H1 (cell line): Measurements from ENCODE around the gene CADPS. TPM values are rescaled to one million over a fixed set of nuclear protein-coding genes. Genes with fewer than 3 reads are reported as not detected.
A peak's percentile ranks its signal among the peaks of the same experiment; 100 is the strongest.

ENCODE experiments used
- CTCF ChIA-PET: fragments of 300-600 bp; sonication (Branson Sonifier 250); formaldehyde crosslinking; loops from one replicate; lab custom pipeline; 2021; ENCODE audit not compliant: partially characterized antibody; lab: Charles Lee
- POLR2A ChIA-PET: fragments of 300-600 bp; sonication (Branson Sonifier 250); formaldehyde crosslinking; loops from one replicate; lab custom pipeline; 2021; ENCODE audit warnings: inconsistent platforms; ENCODE audit not compliant: partially characterized antibody; lab: Charles Lee
- DNase-seq, 2 experiments: peaks; one replicate each; pipeline versions ENCODE4 v3.0.0 to v3.0.0-alpha.2; 2010 to 2022; ENCODE audit warnings: low spot score in 2 of 2, low read depth in 1 of 2, mixed read lengths in 1 of 2
- FAIRE-seq: peaks from 2 replicates; lab custom pipeline; 2011; peaks lifted over from hg19 to GRCh38; lab: Jason Lieb, UNC
- H2AFZ ChIP-seq: 2 replicates; pipeline ENCODE4 v1.8.1; 2012; ENCODE audit warnings: low read length, inconsistent platforms
- H2AK5ac ChIP-seq: 2 replicates; pipeline ENCODE4 v1.6.1; 2013; ENCODE audit warnings: low read depth, low read length
- H2BK120ac ChIP-seq: replicated peaks from 2 replicates; pipeline ENCODE3; 2013; ENCODE audit warnings: low read depth, low read length, inconsistent platforms
- H2BK12ac ChIP-seq: 2 replicates; pipeline ENCODE4 v1.6.1; 2013; ENCODE audit warnings: low read depth, low read length
- H2BK15ac ChIP-seq: 2 replicates; pipeline ENCODE4 v1.6.1; 2013; ENCODE audit warnings: low read length
- H2BK20ac ChIP-seq: 2 replicates; pipeline ENCODE4 v1.6.1; 2013; ENCODE audit warnings: low read length
- H2BK5ac ChIP-seq: 2 replicates; pipeline ENCODE4 v1.6.1; 2013; ENCODE audit warnings: low read depth, low read length
- H3K14ac ChIP-seq: 2 replicates; pipeline ENCODE4 v1.6.1; 2013; ENCODE audit warnings: inconsistent platforms; ENCODE audit not compliant: insufficient read length
- H3K18ac ChIP-seq: 2 replicates; pipeline ENCODE4 v1.6.1; 2013; ENCODE audit warnings: low read length; ENCODE audit errors: extremely low read depth
- H3K23ac ChIP-seq: 2 replicates; pipeline ENCODE4 v1.6.1; 2013; ENCODE audit warnings: inconsistent platforms; ENCODE audit not compliant: insufficient read length
- H3K23me2 ChIP-seq: 2 replicates; pipeline ENCODE4 v1.6.1; 2013; ENCODE audit warnings: low read depth, low read length
- H3K27ac ChIP-seq: 2 replicates; pipeline ENCODE4 v1.6.1; 2011; ENCODE audit warnings: low read depth, low read length, inconsistent platforms
- H3K27me3 ChIP-seq, 4 experiments: replicated peaks in 1 of 4; 1 replicate in 1 of 4; 2 replicates in 3 of 4; pipeline versions ENCODE4 v1.6.1 to v1.8.1; 2011 to 2013; ENCODE audit warnings: low read length in 3 of 4, mild to moderate bottlenecking in 3 of 4, inconsistent platforms in 2 of 4, mixed read lengths in 2 of 4, moderate library complexity in 1 of 4; ENCODE audit not compliant: control insufficient read depth in 3 of 4, insufficient read depth in 3 of 4; ENCODE audit errors: extremely low read depth in 1 of 4
- H3K36me3 ChIP-seq, 4 experiments: 2 replicates each; pipeline versions ENCODE4 v1.6.1 to v1.8.1; 2011 to 2013; ENCODE audit warnings: mild to moderate bottlenecking in 4 of 4, low read length in 3 of 4, moderate library complexity in 2 of 4, control low read depth in 1 of 4, inconsistent platforms in 1 of 4; ENCODE audit not compliant: insufficient read depth in 4 of 4, control insufficient read depth in 2 of 4
- H3K4ac ChIP-seq: replicated peaks from 2 replicates; pipeline ENCODE3; 2013; ENCODE audit warnings: low read length, low read depth, mixed read lengths, inconsistent platforms; ENCODE audit not compliant: insufficient read length
- H3K4me1 ChIP-seq, 4 experiments: replicated peaks in 1 of 4; 1 replicate in 1 of 4; 2 replicates in 3 of 4; pipeline versions ENCODE4 v1.6.1 to v1.8.1; 2011 to 2013; ENCODE audit warnings: low read length in 3 of 4, inconsistent platforms in 2 of 4, mixed read lengths in 1 of 4; ENCODE audit not compliant: insufficient read depth in 4 of 4, control insufficient read depth in 3 of 4
- H3K4me2 ChIP-seq, 2 experiments: 2 replicates each; pipeline versions ENCODE4 v1.6.1 to v1.8.1; 2011 to 2013; ENCODE audit warnings: low read depth in 2 of 2, low read length in 2 of 2, control low read depth in 1 of 2, inconsistent platforms in 1 of 2, mild to moderate bottlenecking in 1 of 2; ENCODE audit not compliant: insufficient read depth in 1 of 2
- H3K4me3 ChIP-seq, 4 experiments: fragments of 200-600, 300-600 bp in 1 of 4; sonication (generic), shearing (Covaris generic), sonication (Bioruptor Twin) in 1 of 4; 2 replicates each; pipeline versions ENCODE4 v1.5.1 to v1.8.1; 2011 to 2016; ENCODE audit warnings: low read length in 4 of 4, low read depth in 3 of 4, control low read depth in 2 of 4, inconsistent platforms in 2 of 4, mild to moderate bottlenecking in 2 of 4, mixed read lengths in 1 of 4, moderate library complexity in 1 of 4; ENCODE audit not compliant: insufficient read depth in 2 of 4; ENCODE audit errors: extremely low read depth in 1 of 4
- H3K56ac ChIP-seq: replicated peaks from 2 replicates; pipeline ENCODE3; 2013; ENCODE audit warnings: low read depth, mild to moderate bottlenecking, mixed read lengths, low read length, inconsistent platforms; ENCODE audit not compliant: insufficient read length
- H3K79me1 ChIP-seq: 2 replicates; pipeline ENCODE4 v1.6.1; 2013; ENCODE audit warnings: low read depth, low read length, control low read depth
- H3K79me2 ChIP-seq, 2 experiments: 2 replicates each; pipeline versions ENCODE4 v1.6.1 to v1.8.1; 2012 to 2013; ENCODE audit warnings: low read length in 2 of 2, mild to moderate bottlenecking in 2 of 2, inconsistent platforms in 1 of 2; ENCODE audit not compliant: insufficient read depth in 2 of 2, control insufficient read depth in 1 of 2
- H3K9ac ChIP-seq, 4 experiments: replicated peaks in 1 of 4; 1 replicate in 1 of 4; 2 replicates in 3 of 4; pipeline versions ENCODE4 v1.6.1 to v1.8.1; 2011 to 2013; ENCODE audit warnings: low read depth in 3 of 4, low read length in 3 of 4, control low read depth in 2 of 4, mild to moderate bottlenecking in 2 of 4, moderate library complexity in 2 of 4, inconsistent platforms in 1 of 4; ENCODE audit errors: extremely low read depth in 1 of 4
- H3K9me3 ChIP-seq, 2 experiments: 2 replicates each; pipeline versions ENCODE4 v1.6.1 to v1.8.1; 2012 to 2013; ENCODE audit warnings: mild to moderate bottlenecking in 2 of 2, moderate library complexity in 2 of 2, control low read depth in 1 of 2, inconsistent platforms in 1 of 2, low read depth in 1 of 2, low read length in 1 of 2, mixed read lengths in 1 of 2; ENCODE audit not compliant: insufficient read depth in 2 of 2
- H4K20me1 ChIP-seq, 2 experiments: replicated peaks in 1 of 2; 2 replicates each; pipeline versions ENCODE3 to v1.8.1; 2011 to 2013; ENCODE audit warnings: inconsistent platforms in 2 of 2, low read length in 2 of 2, mild to moderate bottlenecking in 1 of 2; ENCODE audit not compliant: insufficient read depth in 2 of 2, control insufficient read depth in 1 of 2
- H4K5ac ChIP-seq: 2 replicates; pipeline ENCODE4 v1.6.1; 2013; ENCODE audit warnings: low read length, low read depth, mixed read lengths, inconsistent platforms; ENCODE audit not compliant: insufficient read length
- H4K8ac ChIP-seq: 2 replicates; pipeline ENCODE4 v1.8.0; 2013; ENCODE audit warnings: mild to moderate bottlenecking, moderate library complexity, low read length, inconsistent platforms; ENCODE audit not compliant: insufficient read depth; ENCODE audit errors: extremely low read depth
- H4K91ac ChIP-seq: replicated peaks from 2 replicates; pipeline ENCODE3; 2013; ENCODE audit warnings: low read length, mixed read lengths, inconsistent platforms; ENCODE audit not compliant: insufficient read length
- ASH2L ChIP-seq: fragments of 200-600, 300-600 bp; sonication (generic); IDR thresholded peaks from one replicate; pipeline ENCODE4 v1.7.1; 2017; ENCODE audit warnings: low read length
- BACH1 ChIP-seq: IDR thresholded peaks from 2 replicates; pipeline ENCODE4 v1.6.1; 2012; ENCODE audit warnings: low read length, improper control_type of control experiment
- CREB1 ChIP-seq: IDR thresholded peaks from 2 replicates; pipeline ENCODE4 v1.6.1; 2012; ENCODE audit warnings: inconsistent platforms
- CTBP2 ChIP-seq: IDR thresholded peaks from 2 replicates; pipeline ENCODE4 v1.7.0; 2011; ENCODE audit warnings: borderline replicate concordance, mild to moderate bottlenecking, moderate library complexity, mixed read lengths, low read length; ENCODE audit not compliant: insufficient read depth, insufficient read length
- PHF8 ChIP-seq: fragments of 200-600 bp; sonication (generic); conservative IDR thresholded peaks from 2 replicates; pipeline ENCODE4 v1.7.1; 2012; ENCODE audit warnings: low read depth, mild to moderate bottlenecking, inconsistent platforms, low read length, moderate library complexity
- SAP30 ChIP-seq: fragments of 300-600 bp; sonication (generic); IDR thresholded peaks from 2 replicates; pipeline ENCODE4 v1.7.1; 2012; ENCODE audit warnings: low read length, moderate library complexity, mild to moderate bottlenecking, inconsistent platforms; ENCODE audit not compliant: insufficient read depth, insufficient replicate concordance
- SIRT6 ChIP-seq: IDR thresholded peaks from one replicate; pipeline ENCODE4 v1.7.1; 2012; ENCODE audit warnings: low read length, inconsistent platforms
- SUZ12 ChIP-seq: fragments of 200-600 bp; sonication (generic); IDR thresholded peaks from 2 replicates; pipeline ENCODE4 v1.6.1; 2012; ENCODE audit warnings: mild to moderate bottlenecking, inconsistent platforms, low read length, moderate library complexity, mixed read lengths
- WGBS, 2 experiments: shearing (Covaris generic) in 1 of 2; methylation state at CpG; one replicate each; pipeline versions ENCODE4 v1.1.6 to v1.1.7; 2013 to 2015; ENCODE audit warnings: low lambda C conversion rate in 2 of 2, mixed read lengths in 2 of 2, inconsistent platforms in 1 of 2, low coverage in 1 of 2, missing lambda C conversion rate in 1 of 2; ENCODE audit not compliant: insufficient replicate concordance in 2 of 2, insufficient coverage in 1 of 2, insufficient read length in 1 of 2; ENCODE audit errors: extremely low coverage in 1 of 2, missing lambda C conversion rate in 1 of 2; 5-methylcytosine and 5-hydroxymethylcytosine counted together
- long read RNA-seq, 2 experiments: library from RNA in 1 of 2; library from capped mRNA in 1 of 2; stranded (forward); transcript quantifications; one replicate each; pipeline ENCODE4 v2.0.0, GENCODE V29; 2021; ENCODE audit warnings: inconsistent platforms in 1 of 2
- polyA minus RNA-seq, 3 experiments: library from RNA; depleted of rRNA, polyadenylated mRNA; stranded (reverse); fragments of >200 nt; gene quantifications; 1 replicate in 2 of 3; 2 replicates in 1 of 3; pipeline ENCODE4 v1.2.3, GENCODE V29; 2011
- polyA plus RNA-seq, 7 experiments: library from polyadenylated mRNA; depleted of rRNA in 3 of 7; stranded (reverse) in 5 of 7; unstranded in 2 of 7; fragments of >200 nt in 5 of 7; fragments of 200-250 nt in 2 of 7; gene quantifications; 1 replicate in 5 of 7; 2 replicates in 1 of 7; 4 replicates in 1 of 7; pipeline versions ENCODE4 v1.2.1 to v1.2.3, GENCODE V29; 2011 to 2013; ENCODE audit warnings: missing spikeins in 2 of 7, mixed read lengths in 2 of 7
- total RNA-seq: library from RNA; stranded (reverse); fragmentation: NEBNext Ultra II Directional; extraction: Animal tissue kit (Norgen Biotek cat#: 25700); gene quantifications from 2 replicates; pipeline ENCODE4 v1.2.1, GENCODE V29; 2021

The CADPS gene
- total RNA-seq: 10.2 and 11.7 TPM in 2 replicates
- 7.1 and 7.4 TPM in 2 replicates for polyA plus RNA-seq (2011; rRNA removed)
- 12.2 TPM for polyA plus RNA-seq (2011; cell fraction: cytosol; rRNA removed)
- 12.1 TPM for polyA plus RNA-seq (2011; cell fraction: nucleus; rRNA removed)
- 4.0 to 12.4 TPM (median 8.0 TPM) in 4 replicates for polyA plus RNA-seq (2012, experiment 1 of 2)
- polyA plus RNA-seq (2012, experiment 2 of 2): 1.3 TPM
- 11.4 TPM for polyA plus RNA-seq (2013, experiment 1 of 2)
- polyA plus RNA-seq (2013, experiment 2 of 2): 10.3 TPM
- polyA minus RNA-seq (2011; rRNA and poly(A)+ RNA removed): 21.7 and 27.0 TPM in 2 replicates
- polyA minus RNA-seq (2011; cell fraction: cytosol; rRNA and poly(A)+ RNA removed): 14.5 TPM
- polyA minus RNA-seq (2011; cell fraction: nucleus; rRNA and poly(A)+ RNA removed): 44.6 TPM
- long read RNA-seq, experiment 1, partial matches to known transcripts: 6 of 8 reads
- long read RNA-seq, experiment 1, other reads (novel, unspliced or antisense): 2 of 8 reads
- long read RNA-seq, experiment 2, partial matches to known transcripts: 0 of 2 reads
- long read RNA-seq, experiment 2, other reads (novel, unspliced or antisense): 2 of 2 reads

DNA sequence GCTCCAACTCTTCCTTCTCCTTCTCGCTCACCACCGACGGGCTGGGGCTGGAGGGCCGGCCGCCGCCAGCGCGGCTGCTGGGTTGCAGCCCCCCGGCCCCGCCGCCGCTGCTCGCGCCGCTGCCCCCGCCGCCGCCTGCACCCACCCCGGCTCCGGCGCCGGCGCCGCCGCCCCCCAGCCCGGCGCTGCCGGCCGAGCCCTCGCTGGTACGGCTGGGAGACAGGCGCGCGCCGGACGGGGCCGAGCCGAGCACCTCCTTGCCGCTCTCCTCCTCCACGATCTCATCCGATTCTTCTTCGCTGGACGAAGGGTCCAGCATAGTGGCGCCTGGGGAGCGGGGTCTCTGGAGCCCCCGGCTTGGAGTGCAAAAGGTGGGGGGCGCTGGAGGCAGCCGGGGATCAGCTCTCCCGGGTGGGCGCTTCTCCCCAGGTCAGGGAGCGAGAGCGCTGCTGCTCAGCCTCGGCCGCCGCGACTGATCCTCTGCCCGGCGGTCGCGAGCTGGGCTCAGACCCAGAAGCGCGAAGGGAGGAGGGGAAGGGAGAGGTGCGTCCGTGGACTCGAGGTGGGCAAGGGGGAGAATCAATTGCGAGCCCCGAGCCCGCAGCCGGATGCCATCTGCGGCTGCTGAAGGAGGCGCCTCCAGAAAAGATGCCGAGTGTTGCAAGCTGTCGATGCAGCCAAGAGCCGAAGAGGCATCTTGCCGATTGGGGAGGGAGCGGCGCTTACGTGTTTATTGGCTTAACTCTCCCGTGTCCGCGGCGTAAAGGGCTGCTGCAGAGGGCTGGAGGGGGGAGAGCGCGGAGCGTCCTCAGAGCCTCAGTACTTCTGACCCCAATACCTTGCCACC lies at the start of gene CADPS:
Gene CADPS (minus strand): TSS at position 706 of the 847 bp plus-strand sequence. CDS start 387 bp downstream, at position 319.
- DNase-seq (peak in 1 of 2 experiments; percentile 71), FAIRE-seq (no peak)
- H3K18ac ChIP-seq: peak within 1 kb of the TSS; percentile 67
- 1% methylated on average over 61 of the region's 85 CpGs; no CpG with 5 or more reads in 1 of the 2 experiments for WGBS, 2 experiments
- peaks cover 0 to 1% (median 0%) of the 10 kb centered on the region in 4 experiments; a peak in 3 of 7 replicates for H3K4me1 ChIP-seq
- H3K56ac ChIP-seq: peak within 1 kb of the TSS; percentile 79
- no peak within 1 kb of the TSS for H2AK5ac ChIP-seq
- H2BK120ac ChIP-seq: peak within 1 kb of the TSS; percentile 28
- peak within 1 kb of the TSS; percentile 67 for H4K91ac ChIP-seq
- H2BK5ac ChIP-seq: peak within 1 kb of the TSS; percentile 68
- H3K9ac ChIP-seq: peak within 1 kb of the TSS; percentile 4 to 59 (median 48); a peak in 5 of 7 replicates
- H3K27me3 ChIP-seq: no peaks in the 10 kb centered on the region
- peak within 1 kb of the TSS; percentile 77 for H4K5ac ChIP-seq
- H3K4me2 ChIP-seq: peak within 1 kb of the TSS; percentile 77 to 98
- H3K27ac ChIP-seq: peak within 1 kb of the TSS; percentile 35; the same call in 1 of the 2 replicates
- peak within 1 kb of the TSS; percentile 35; the same call in 1 of the 2 replicates for H2BK12ac ChIP-seq
- no peak within 1 kb of the TSS; the same call in 1 of the 2 replicates for H2BK15ac ChIP-seq
- no peaks in the 10 kb centered on the region for H3K36me3 ChIP-seq
- no peak within 1 kb of the TSS for H3K14ac ChIP-seq
- 0 out of 4 replicates have a peak, but pooled peaks cover 0 to 4% of the 10 kb centered on the region in 2 experiments for H3K79me2 ChIP-seq
- POLR2A ChIA-PET: interaction anchor here (0.9 to 2.5 kb wide), 7 partner anchors 10 to 107 kb away, joined by 3 to 32 read pairs (median 3); no protein-coding TSS in a partner anchor
- peak within 1 kb of the TSS; percentile 78; the same call in 1 of the 2 replicates for H4K8ac ChIP-seq
- H3K23ac ChIP-seq: no peak within 1 kb of the TSS
- H2BK20ac ChIP-seq: no peak within 1 kb of the TSS
- H3K4ac ChIP-seq: no peak within 1 kb of the TSS
- CTCF ChIA-PET: interaction anchor here (1.2 to 3.9 kb wide), 12 partner anchors 9 to 373 kb away, joined by 3 to 46 read pairs (median 8); no protein-coding TSS in a partner anchor
- H3K23me2 ChIP-seq: peaks cover 18% of the 10 kb centered on the region
- 0 out of 2 replicates have a peak within 1 kb of the TSS, but pooled peaks have one; percentile 58 for H2AFZ ChIP-seq
- peak within 1 kb of the TSS; percentile 67 to 82 (median 80) for H3K4me3 ChIP-seq
- no peaks in the 10 kb centered on the region for H4K20me1 ChIP-seq
- peaks cover 2% of the 10 kb centered on the region; the same call in 1 of the 2 replicates for H3K79me1 ChIP-seq
- no peaks in the 10 kb centered on the region for H3K9me3 ChIP-seq
- TF ChIP-seq BACH1: peak; percentile 63
- TF ChIP-seq ASH2L: peak; percentile 95
- TF ChIP-seq SAP30: peak; percentile 77
- no peak for TF ChIP-seq SIRT6
- TF ChIP-seq CTBP2: peak; percentile 61
- TF ChIP-seq SUZ12: peak; percentile 15; the same call in 1 of the 2 replicates
- 0 out of 2 replicates have a peak, but pooled peaks have one; percentile 17 for TF ChIP-seq PHF8
- 0 out of 2 replicates have a peak, but pooled peaks have one; percentile 37 for TF ChIP-seq CREB1
